AG04449 (cell line): Measurements from ENCODE around the gene FABP3.

ENCODE experiments used
- CTCF ChIA-PET: fragments of 350-600 bp; formaldehyde crosslinking; extraction: SDS; loops from one replicate; lab custom pipeline; 2021; ENCODE audit warnings: antibody characterized with exemption; lab: Yijun Ruan, JAX
- POLR2A ChIA-PET: fragments of 400-600, 350-600 bp; formaldehyde crosslinking; extraction: SDS; loops from one replicate; lab custom pipeline; 2020; ENCODE audit warnings: antibody characterized with exemption, inconsistent platforms; lab: Yijun Ruan, JAX
- DNase-seq: peaks from one replicate; pipeline ENCODE4 v3.0.0-alpha.2; 2010; ENCODE audit warnings: low read depth, low spot score
- H3K4me3 ChIP-seq: 2 replicates; pipeline ENCODE4 v1.5.1; 2011; ENCODE audit warnings: low read depth, mild to moderate bottlenecking, control low read depth, low read length
- TF ChIP-seq, protein P1 (sequence below): IDR thresholded peaks from one replicate; pipeline ENCODE4 v1.5.1; 2011; ENCODE audit warnings: mild to moderate bottlenecking, moderate library complexity, low read length, control low read depth, inconsistent platforms; ENCODE audit not compliant: insufficient read depth; ENCODE audit errors: missing control alignments

The FABP3 gene

DNA sequence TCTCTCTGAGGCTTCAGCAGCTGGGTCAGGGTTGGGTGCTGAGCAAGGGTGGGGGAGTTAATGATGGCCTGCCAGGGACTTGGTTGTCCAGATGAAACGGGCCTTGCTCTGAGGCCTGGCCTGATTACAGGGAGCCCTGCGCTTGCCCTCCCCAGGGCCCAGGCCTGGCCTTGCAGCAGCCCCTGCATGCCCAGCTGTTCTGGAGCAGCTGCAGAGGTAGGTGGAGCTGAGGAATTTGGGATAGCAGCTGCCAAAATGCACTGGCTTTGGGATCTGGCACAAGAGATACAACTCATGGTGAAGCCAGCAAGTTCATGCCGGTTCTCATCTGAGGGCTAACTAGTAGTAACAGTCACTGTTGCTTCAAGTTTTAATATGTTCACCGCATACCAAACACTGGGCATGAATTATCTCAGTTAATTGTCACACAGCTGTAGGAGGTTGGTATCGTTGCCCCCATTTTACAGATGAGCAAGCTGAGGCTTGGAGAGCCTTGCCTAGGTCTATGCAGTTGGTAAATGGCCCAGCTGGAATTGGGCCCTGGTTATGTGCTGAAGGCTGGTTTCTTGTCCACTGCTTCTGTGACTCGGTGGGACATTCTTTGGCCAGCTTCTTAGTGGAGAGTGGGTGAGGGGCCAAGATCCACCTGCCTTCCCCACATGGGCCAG lies 32.8 kb upstream of the FABP3 start:
- TF ChIP-seq, protein P1, sequence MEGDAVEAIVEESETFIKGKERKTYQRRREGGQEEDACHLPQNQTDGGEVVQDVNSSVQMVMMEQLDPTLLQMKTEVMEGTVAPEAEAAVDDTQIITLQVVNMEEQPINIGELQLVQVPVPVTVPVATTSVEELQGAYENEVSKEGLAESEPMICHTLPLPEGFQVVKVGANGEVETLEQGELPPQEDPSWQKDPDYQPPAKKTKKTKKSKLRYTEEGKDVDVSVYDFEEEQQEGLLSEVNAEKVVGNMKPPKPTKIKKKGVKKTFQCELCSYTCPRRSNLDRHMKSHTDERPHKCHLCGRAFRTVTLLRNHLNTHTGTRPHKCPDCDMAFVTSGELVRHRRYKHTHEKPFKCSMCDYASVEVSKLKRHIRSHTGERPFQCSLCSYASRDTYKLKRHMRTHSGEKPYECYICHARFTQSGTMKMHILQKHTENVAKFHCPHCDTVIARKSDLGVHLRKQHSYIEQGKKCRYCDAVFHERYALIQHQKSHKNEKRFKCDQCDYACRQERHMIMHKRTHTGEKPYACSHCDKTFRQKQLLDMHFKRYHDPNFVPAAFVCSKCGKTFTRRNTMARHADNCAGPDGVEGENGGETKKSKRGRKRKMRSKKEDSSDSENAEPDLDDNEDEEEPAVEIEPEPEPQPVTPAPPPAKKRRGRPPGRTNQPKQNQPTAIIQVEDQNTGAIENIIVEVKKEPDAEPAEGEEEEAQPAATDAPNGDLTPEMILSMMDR = no peak
- DNase-seq = no peak
- CTCF ChIA-PET = interaction anchor here (0.6 to 2.2 kb wide), 6 partner anchors 8 to 222 kb away, joined by 3 to 13 read pairs (median 4); no protein-coding TSS in a partner anchor
- no peak overlapping the region for H3K4me3 ChIP-seq
- POLR2A ChIA-PET = no interaction called here

DNA sequence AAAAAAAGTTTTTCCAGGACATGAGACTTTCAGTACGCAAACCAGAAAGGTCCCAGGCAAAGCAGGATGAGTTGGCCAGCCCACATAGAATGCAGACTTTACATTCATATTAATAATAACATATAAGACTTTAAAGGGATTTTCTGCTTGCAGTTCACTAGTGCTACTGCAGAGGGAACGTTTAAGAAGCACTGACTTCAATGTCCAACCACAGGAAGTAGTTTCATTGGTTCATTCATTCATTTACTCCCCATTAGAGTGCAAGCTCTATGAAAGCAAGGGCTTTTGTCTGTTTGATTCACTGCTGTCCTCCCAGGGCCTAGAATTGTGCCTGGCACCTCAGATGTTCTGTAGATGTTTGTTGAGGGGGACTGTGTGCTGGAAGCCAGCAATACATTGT lies 28.4 kb upstream of the FABP3 start:
- ChIA-PET POLR2A (no interaction called here), CTCF (interaction anchor here (2.9 to 15.1 kb wide), 2 partner anchors 17 to 148 kb away, joined by 14 to 640 read pairs; partner anchors contain the start of gene SERINC2)
- no peak overlapping the region for H3K4me3 ChIP-seq
- no peak for DNase-seq
- TF ChIP-seq, protein P1 = no peak

DNA sequence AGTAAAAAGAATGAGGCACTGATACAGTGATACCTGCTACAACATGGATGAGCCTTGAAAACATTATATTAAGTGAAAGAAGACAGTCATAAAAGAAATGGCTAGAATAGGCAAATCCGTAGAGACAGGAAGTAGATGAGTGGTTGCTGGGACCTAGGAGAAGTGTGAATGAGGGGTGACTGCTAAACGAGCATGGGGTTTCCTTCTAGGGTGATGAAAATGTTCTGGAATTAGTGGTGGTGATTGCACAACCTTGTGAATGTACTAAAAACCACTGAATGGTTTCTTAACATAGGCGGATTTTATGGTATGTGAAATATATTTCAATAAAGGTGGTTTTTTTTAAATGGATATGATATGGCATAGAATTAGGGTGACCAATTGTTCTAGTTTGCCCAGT lies 27.5 kb upstream of the FABP3 start:
- TF ChIP-seq, protein P1 = no peak
- ChIA-PET POLR2A (no interaction called here), CTCF (interaction anchor here (2.9 to 15.1 kb wide), 2 partner anchors 18 to 149 kb away, joined by 14 to 640 read pairs; partner anchors contain the start of gene SERINC2)
- no peak overlapping the region for H3K4me3 ChIP-seq
- DNase-seq = no peak

DNA sequence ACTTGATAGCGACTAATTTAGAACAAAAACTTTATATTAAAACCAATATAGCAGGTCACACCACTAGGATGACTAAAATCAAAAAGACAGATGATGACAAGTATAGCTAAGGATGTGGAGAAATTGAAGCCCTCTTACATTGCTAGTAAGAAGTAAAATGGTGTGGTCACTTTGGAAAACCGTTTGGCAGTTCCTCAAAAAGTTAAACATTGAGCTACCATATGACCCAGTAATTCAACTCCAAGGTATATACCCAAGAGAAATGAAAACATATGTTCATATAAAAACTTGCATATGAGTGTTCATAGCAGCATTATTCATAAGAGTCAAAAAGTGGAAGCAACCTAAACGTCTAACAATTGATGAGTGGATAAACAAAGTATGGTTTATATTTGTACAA lies 27.1 kb upstream of the FABP3 start:
- TF ChIP-seq, protein P1 = no peak
- H3K4me3 ChIP-seq = no peak overlapping the region
- ChIA-PET CTCF (interaction anchor here (2.9 to 15.1 kb wide), 2 partner anchors 18 to 149 kb away, joined by 14 to 640 read pairs; partner anchors contain the start of gene SERINC2), POLR2A (no interaction called here)
- DNase-seq = no peak

DNA sequence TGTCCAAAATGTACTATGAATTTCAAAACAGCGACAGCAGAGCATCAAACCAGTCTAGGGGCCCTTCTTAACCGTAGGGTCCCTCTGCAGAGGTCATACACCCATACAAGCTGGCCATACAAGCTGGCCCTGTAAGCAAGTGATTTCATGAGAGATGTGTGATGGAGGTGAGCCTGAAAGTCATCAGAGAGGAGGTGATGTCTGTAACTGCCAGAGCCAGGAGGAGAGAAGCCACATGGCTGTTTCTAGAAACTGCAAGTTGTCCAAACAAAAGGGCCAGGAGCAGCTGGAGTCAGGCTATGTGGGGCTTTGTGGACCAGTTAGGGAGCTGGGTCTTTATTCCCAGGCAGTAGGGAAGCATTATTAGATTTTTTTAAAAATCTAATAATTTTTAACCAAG lies 25.4 kb upstream of the FABP3 start:
- POLR2A ChIA-PET = interaction anchor here (2.3 kb wide), 1 partner anchor 11 kb away, joined by 10 read pairs; no protein-coding TSS in a partner anchor
- no peak overlapping the region for H3K4me3 ChIP-seq
- TF ChIP-seq, protein P1 = no peak
- CTCF ChIA-PET = interaction anchor here (0.8 to 15.1 kb wide), 4 partner anchors 14 to 151 kb away, joined by 4 to 640 read pairs (median 93); partner anchors contain the start of gene SERINC2
- DNase-seq = no peak
